KMS-11 (cell line): ENCODE data around the gene CHAF1A.

Source experiments
- H2AFZ ChIP-seq: fragments of 200-600 bp; sonication (generic); 2 replicates; pipeline ENCODE4 v1.6.1; 2016; ENCODE audit warnings: antibody characterized with exemption, mixed run types, low read depth
- H3K27ac ChIP-seq: fragments of 200-600 bp; sonication (generic); 2 replicates; pipeline ENCODE4 v1.6.1; 2016; ENCODE audit warnings: mild to moderate bottlenecking, mixed run types
- H3K27me3 ChIP-seq: fragments of 200-600 bp; sonication (generic); 2 replicates; pipeline ENCODE4 v1.6.1; 2017; ENCODE audit warnings: mild to moderate bottlenecking, low read depth, mixed run types, moderate library complexity; ENCODE audit not compliant: insufficient read depth
- H3K36me3 ChIP-seq: fragments of 200-600 bp; sonication (generic); 2 replicates; pipeline ENCODE4 v1.6.1; 2017; ENCODE audit warnings: mild to moderate bottlenecking, mixed run types; ENCODE audit not compliant: insufficient read depth
- H3K4me1 ChIP-seq: fragments of 200-600 bp; sonication (generic); 2 replicates; pipeline ENCODE4 v1.6.1; 2016; ENCODE audit warnings: mild to moderate bottlenecking, low read depth, mixed run types; ENCODE audit not compliant: poor library complexity, severe bottlenecking
- H3K4me2 ChIP-seq: fragments of 200-600 bp; sonication (generic); 2 replicates; pipeline ENCODE4 v1.7.0; 2016; ENCODE audit warnings: mild to moderate bottlenecking, mixed run types
- H3K4me3 ChIP-seq: fragments of 200-600 bp; sonication (generic); IDR thresholded peaks from 2 replicates; pipeline ENCODE4 v1.6.1; 2017; ENCODE audit warnings: low read depth, low read length, mixed read lengths; ENCODE audit not compliant: insufficient read depth
- H3K79me2 ChIP-seq: fragments of 200-600 bp; sonication (generic); 2 replicates; pipeline ENCODE4 v1.6.1; 2016; ENCODE audit warnings: low read depth, mixed run types; ENCODE audit not compliant: insufficient read depth
- H3K9ac ChIP-seq: fragments of 200-600 bp; sonication (generic); 2 replicates; pipeline ENCODE4 v1.6.1; 2016; ENCODE audit warnings: mild to moderate bottlenecking, mixed run types
- H4K20me1 ChIP-seq: fragments of 200-600 bp; sonication (generic); 2 replicates; pipeline ENCODE4 v1.6.1; 2016; ENCODE audit warnings: mild to moderate bottlenecking, mixed run types; ENCODE audit not compliant: insufficient read depth
- TF ChIP-seq, protein P1 (sequence below): fragments of 200-600 bp; sonication (generic); conservative IDR thresholded peaks from 2 replicates; pipeline ENCODE4 v1.6.1; 2017; ENCODE audit warnings: low read depth, mild to moderate bottlenecking, antibody characterized with exemption, low read length, moderate library complexity, mixed read lengths

CHAF1A gene

DNA sequence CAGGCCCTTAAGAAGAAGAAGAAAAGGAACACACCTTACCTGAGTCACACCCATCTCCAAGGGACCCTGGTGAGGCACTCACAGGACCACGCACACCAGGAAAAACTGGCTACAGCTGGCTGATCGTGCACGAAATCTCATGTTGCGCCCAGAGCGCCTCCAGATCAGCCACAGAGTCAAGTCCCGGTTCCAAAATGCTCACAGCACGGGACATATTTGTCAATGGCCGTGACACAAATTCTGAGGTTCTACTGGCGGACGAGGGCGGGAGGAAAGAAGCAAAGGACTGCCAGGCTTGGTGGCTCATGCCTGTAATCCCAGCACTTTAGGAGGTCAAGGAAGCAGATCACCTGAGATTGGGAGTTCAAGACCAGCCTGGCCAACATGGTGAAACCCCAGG, 23.6 kb upstream of the CHAF1A start:
- H3K4me3 ChIP-seq = no peak overlapping the region
- no peaks in the 10 kb centered on the region for H4K20me1 ChIP-seq
- H3K4me2 ChIP-seq = no peak overlapping the region
- TF ChIP-seq, protein P1, sequence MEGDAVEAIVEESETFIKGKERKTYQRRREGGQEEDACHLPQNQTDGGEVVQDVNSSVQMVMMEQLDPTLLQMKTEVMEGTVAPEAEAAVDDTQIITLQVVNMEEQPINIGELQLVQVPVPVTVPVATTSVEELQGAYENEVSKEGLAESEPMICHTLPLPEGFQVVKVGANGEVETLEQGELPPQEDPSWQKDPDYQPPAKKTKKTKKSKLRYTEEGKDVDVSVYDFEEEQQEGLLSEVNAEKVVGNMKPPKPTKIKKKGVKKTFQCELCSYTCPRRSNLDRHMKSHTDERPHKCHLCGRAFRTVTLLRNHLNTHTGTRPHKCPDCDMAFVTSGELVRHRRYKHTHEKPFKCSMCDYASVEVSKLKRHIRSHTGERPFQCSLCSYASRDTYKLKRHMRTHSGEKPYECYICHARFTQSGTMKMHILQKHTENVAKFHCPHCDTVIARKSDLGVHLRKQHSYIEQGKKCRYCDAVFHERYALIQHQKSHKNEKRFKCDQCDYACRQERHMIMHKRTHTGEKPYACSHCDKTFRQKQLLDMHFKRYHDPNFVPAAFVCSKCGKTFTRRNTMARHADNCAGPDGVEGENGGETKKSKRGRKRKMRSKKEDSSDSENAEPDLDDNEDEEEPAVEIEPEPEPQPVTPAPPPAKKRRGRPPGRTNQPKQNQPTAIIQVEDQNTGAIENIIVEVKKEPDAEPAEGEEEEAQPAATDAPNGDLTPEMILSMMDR = no peak
- H3K4me1 ChIP-seq = no peaks in the 10 kb centered on the region
- no peaks in the 10 kb centered on the region for H3K36me3 ChIP-seq
- H3K27ac ChIP-seq = no peak overlapping the region
- H3K27me3 ChIP-seq = no peaks in the 10 kb centered on the region
- no peaks in the 10 kb centered on the region for H3K79me2 ChIP-seq
- no peak overlapping the region for H2AFZ ChIP-seq
- H3K9ac ChIP-seq = no peak overlapping the region

DNA sequence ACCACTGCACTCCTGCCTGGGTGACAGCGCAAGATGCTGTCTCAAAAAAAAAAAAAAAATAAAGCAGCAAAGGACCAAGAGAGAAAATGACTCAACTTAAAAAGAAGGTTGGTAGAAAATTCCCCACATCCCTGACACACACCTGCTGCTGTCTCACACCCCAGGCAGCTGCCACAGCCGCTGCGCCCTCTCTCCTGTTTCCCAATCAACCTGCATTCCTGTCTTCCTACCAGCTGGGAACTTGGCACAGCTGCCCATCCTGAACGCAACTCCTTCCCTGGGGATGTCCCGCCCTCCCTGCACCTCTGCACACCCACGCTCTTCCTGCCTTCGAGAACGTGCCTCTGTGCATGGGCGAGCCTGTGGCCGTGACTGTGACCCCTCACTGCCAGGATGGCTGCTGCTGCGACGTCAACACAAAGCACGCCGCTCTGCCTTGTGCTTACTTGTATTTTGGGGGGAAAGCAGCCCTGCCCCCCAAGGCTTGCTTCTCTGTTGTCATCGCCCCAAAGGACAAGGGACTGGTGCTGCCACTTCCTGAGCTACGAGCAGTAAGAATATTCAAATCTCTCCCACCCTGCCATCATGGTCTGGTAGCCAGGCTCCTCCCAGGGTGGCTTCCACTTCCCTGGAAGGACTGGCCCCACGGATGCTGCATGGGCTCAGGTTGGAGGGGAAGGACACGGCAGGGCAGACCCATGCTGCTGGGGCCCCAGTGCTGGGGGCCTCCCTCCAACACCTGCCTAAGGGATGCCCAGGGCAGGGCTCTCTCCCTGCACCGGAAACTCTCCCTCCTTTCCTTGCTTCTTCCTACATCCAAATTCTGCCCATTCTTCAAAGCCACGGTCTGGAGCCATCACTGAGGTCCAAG, 22.8 kb upstream of the CHAF1A start:
- no peak overlapping the region for H3K9ac ChIP-seq
- no peak overlapping the region for H3K4me2 ChIP-seq
- no peaks in the 10 kb centered on the region for H3K36me3 ChIP-seq
- H4K20me1 ChIP-seq = no peaks in the 10 kb centered on the region
- no peaks in the 10 kb centered on the region for H3K79me2 ChIP-seq
- no peaks in the 10 kb centered on the region for H3K27me3 ChIP-seq
- no peak overlapping the region for H2AFZ ChIP-seq
- H3K27ac ChIP-seq = no peak overlapping the region
- H3K4me1 ChIP-seq = no peaks in the 10 kb centered on the region
- no peak overlapping the region for H3K4me3 ChIP-seq
- TF ChIP-seq, protein P1 = no peak

DNA sequence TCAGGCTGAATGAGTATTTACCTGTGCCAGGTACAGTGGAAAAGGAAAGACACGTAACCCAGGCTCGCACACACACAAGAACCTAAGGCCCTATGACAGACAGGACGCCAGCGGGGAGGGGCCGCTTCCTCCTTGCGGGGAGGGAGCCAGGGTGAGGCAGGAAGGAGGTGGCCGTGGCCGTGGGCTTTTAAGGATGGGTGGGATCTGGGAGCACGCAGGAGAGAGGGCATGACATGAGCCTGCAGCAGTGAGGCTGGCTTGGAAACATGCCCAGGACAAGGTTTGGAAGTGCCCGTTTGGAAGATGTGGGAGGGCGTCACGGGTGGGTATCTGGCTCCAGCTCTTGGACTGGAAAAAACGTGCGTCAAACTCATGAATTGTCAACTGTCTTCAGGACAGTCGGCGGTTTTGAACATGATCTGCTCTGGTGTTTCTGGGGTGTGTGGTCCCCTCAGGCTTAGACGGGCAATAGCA, 22.1 kb upstream of the CHAF1A start:
- Histone ChIP-seq H4K20me1 (no peaks in the 10 kb centered on the region), H3K9ac (no peak overlapping the region), H3K27me3 (no peaks in the 10 kb centered on the region), H3K27ac (no peak overlapping the region), H3K4me1 (no peaks in the 10 kb centered on the region), H3K36me3 (no peaks in the 10 kb centered on the region), H3K4me3 (no peak overlapping the region), H3K79me2 (no peaks in the 10 kb centered on the region), H2AFZ (no peak overlapping the region), H3K4me2 (no peak overlapping the region)
- TF ChIP-seq, protein P1 = no peak

DNA sequence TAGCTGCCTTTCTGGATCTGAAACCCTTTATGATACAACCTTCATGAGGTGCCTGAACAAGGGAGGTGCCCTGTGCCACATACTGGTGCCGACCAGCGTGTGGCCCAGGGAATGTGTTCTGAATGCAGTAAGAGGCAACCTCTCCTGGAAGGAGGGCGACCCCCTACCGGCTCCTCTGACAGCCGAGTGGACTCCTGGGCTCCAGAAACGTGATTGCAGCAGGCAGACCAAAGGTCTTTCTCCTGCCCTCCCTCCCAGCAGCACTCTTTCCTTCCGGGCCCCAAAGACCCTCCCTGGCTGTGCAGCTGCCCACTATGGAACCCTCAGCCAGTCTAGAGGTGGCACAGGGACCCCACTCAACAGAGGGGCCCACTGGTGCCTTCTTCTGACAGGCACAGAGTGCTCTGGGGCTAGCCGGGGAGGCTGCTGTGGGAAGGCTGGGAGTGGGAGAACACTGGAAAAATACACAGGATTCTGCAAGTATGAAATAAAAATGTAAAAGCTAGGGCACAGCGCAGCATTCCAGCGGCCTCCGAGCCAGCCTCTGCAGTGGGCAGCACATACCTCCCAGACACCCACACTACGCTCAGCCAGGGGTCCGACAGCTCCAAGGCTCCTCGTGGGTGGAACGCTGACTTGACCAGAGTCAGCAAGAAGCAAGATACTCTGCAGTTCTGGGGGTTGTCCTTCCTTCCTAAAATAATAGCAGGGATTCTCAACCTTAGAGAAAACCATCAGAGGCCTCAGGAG, 17.0 kb upstream of the CHAF1A start:
- no peaks in the 10 kb centered on the region for H3K79me2 ChIP-seq
- no peaks in the 10 kb centered on the region for H3K27me3 ChIP-seq
- H2AFZ ChIP-seq = no peak overlapping the region
- no peak overlapping the region for H3K4me3 ChIP-seq
- TF ChIP-seq, protein P1 = no peak
- H4K20me1 ChIP-seq = no peaks in the 10 kb centered on the region; the same call in 1 of the 2 replicates
- no peaks in the 10 kb centered on the region for H3K4me1 ChIP-seq
- no peak overlapping the region for H3K27ac ChIP-seq
- H3K9ac ChIP-seq = no peak overlapping the region
- H3K36me3 ChIP-seq = no peaks in the 10 kb centered on the region
- H3K4me2 ChIP-seq = no peak overlapping the region
